HepG2 (cell line): ENCODE data around the gene MYH9. TPM values are rescaled to one million over a fixed set of nuclear protein-coding genes. Genes with fewer than 3 reads are reported as not detected.

Experiments used
- KMT2A ChIP-seq: sonication (generic); formaldehyde crosslinking; IDR thresholded peaks from 2 replicates; pipeline ENCODE4 v1.4.0; 2020; ENCODE audit warnings: missing genetic modification reagents
- MAFG ChIP-seq: sonication (generic); formaldehyde crosslinking; IDR thresholded peaks from 2 replicates; pipeline ENCODE4 v1.5.1; 2020; ENCODE audit warnings: mild to moderate bottlenecking, missing genetic modification reagents
- NCOA2 ChIP-seq: sonication (generic); formaldehyde crosslinking; IDR thresholded peaks from 2 replicates; pipeline ENCODE4 v1.8.0; 2022; ENCODE audit warnings: inconsistent platforms
- REXO4 ChIP-seq: sonication (generic); formaldehyde crosslinking; IDR thresholded peaks from 2 replicates; pipeline ENCODE4 v1.8.0; 2022; ENCODE audit warnings: missing genetic modification reagents, mild to moderate bottlenecking, borderline replicate concordance
- RFX5 ChIP-seq: IDR thresholded peaks from 2 replicates; pipeline ENCODE4 v1.6.1; 2011; ENCODE audit warnings: low read depth, low read length, improper control_type of control experiment
- TBP ChIP-seq: sonication (generic); formaldehyde crosslinking; IDR thresholded peaks from 2 replicates; pipeline ENCODE4 v1.5.0; 2020; ENCODE audit warnings: missing genetic modification reagents
- TMF1 ChIP-seq: sonication (generic); formaldehyde crosslinking; IDR thresholded peaks from 2 replicates; pipeline ENCODE4 v1.8.1; 2022; ENCODE audit warnings: low read depth, missing genetic modification reagents
- ZNF225 ChIP-seq: sonication (generic); formaldehyde crosslinking; IDR thresholded peaks from 2 replicates; pipeline ENCODE4 v1.4.0; 2020; ENCODE audit warnings: mild to moderate bottlenecking, missing genetic modification reagents
- ZNF234 ChIP-seq: sonication (generic); formaldehyde crosslinking; conservative IDR thresholded peaks from 2 replicates; pipeline ENCODE4 v1.5.1; 2020; ENCODE audit warnings: mild to moderate bottlenecking, missing genetic modification reagents
- ZNF296 ChIP-seq: sonication (generic); formaldehyde crosslinking; conservative IDR thresholded peaks from 2 replicates; pipeline ENCODE4 v1.5.0; 2020; ENCODE audit warnings: mild to moderate bottlenecking, missing genetic modification reagents
- ZNF570 ChIP-seq: sonication (generic); formaldehyde crosslinking; IDR thresholded peaks from 2 replicates; pipeline ENCODE4 v1.4.0; 2020; ENCODE audit warnings: mild to moderate bottlenecking, missing genetic modification reagents, borderline replicate concordance
- ZNF619 ChIP-seq: sonication (generic); formaldehyde crosslinking; IDR thresholded peaks from 2 replicates; pipeline ENCODE4 v1.4.0; 2020; ENCODE audit warnings: mild to moderate bottlenecking, missing genetic modification reagents
- polyA plus RNA-seq, 8 experiments: library from polyadenylated mRNA; depleted of rRNA in 3 of 8; stranded (reverse) in 7 of 8; unstranded in 1 of 8; fragments of >200 nt; fragmentation: Illumina TruSeq in 4 of 8; extraction: Trizol in 4 of 8; gene quantifications; 2 replicates each; pipeline versions ENCODE4 v1.2.1 to v1.2.3, GENCODE V29; 2011 to 2016; ENCODE audit warnings: low read depth in 4 of 8, missing spikeins in 1 of 8, mixed read lengths in 1 of 8; ENCODE audit not compliant: insufficient read depth in 1 of 8
- total RNA-seq, 5 experiments: library from RNA; depleted of rRNA; stranded (reverse); fragments of >200 nt; fragmentation: Illumina TruSeq; extraction: Trizol; gene quantifications; 2 replicates each; pipeline ENCODE4 v1.2.3, GENCODE V29; 2016; ENCODE audit warnings: low read depth in 1 of 5
- TF ChIP-seq, protein P1 (sequence below): sonication (generic); formaldehyde crosslinking; IDR thresholded peaks from 2 replicates; pipeline ENCODE4 v1.5.0; 2020; ENCODE audit warnings: mild to moderate bottlenecking, missing genetic modification reagents, borderline replicate concordance
- TF ChIP-seq, protein P2 (sequence below): sonication (generic); formaldehyde crosslinking; conservative IDR thresholded peaks from 2 replicates; pipeline ENCODE4 v1.4.0; 2020; ENCODE audit warnings: mild to moderate bottlenecking, missing genetic modification reagents, moderate library complexity
- TF ChIP-seq, protein P3 (sequence below): sonication (generic); formaldehyde crosslinking; IDR thresholded peaks from 2 replicates; pipeline ENCODE4 v1.4.0; 2020; ENCODE audit warnings: missing genetic modification reagents
- TF ChIP-seq, protein P4 (sequence below): sonication (generic); formaldehyde crosslinking; IDR thresholded peaks from 2 replicates; pipeline ENCODE4 v1.8.1; 2023; ENCODE audit warnings: mild to moderate bottlenecking, missing genetic modification reagents, borderline replicate concordance
- TF ChIP-seq, protein P5 (sequence below): sonication (generic); formaldehyde crosslinking; IDR thresholded peaks from 2 replicates; pipeline ENCODE4 v1.4.0; 2020; ENCODE audit warnings: missing genetic modification reagents

Gene MYH9
- total and polyA plus RNA-seq, 2 of the 13 experiments (the other 11 are each of a cell fraction or from before 2014, with no cell fraction given): 50.7 to 98.5 TPM

DNA sequence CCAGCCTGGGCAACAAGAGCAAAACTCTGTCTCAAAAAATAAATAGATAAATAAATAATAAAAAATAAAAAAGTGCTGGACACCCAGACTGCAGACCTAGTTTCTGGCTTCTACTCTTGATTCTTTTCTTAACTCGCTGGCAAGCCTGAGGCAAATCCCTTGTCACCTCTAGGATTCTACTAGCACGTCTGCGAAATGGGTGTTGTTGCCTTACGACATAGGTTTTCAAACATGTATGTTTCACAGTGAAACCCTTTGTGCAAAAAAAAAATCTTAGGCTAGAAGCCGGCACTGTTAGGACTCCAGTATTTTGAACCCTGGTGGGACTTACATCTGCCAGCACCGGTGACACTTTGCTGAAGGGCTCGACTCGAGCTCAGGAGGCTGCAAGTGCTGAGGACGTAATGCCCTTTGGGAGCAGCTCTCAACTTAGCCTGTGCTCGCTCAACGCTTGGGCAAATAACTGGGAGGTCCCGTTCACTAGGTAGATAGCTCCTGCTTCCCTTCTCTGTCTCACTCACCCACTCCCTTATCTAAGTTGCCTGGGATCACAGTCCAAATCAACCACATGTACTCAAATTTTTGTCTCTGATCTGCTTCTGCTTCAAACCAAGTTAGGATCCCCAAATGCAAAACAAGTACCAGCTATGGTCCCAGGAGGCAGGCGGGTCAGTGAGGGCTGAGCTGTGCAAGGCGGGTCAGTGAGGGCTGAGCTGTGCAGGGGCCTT is 34.7 kb upstream of the MYH9 start (continued):
- TF ChIP-seq, protein P1, sequence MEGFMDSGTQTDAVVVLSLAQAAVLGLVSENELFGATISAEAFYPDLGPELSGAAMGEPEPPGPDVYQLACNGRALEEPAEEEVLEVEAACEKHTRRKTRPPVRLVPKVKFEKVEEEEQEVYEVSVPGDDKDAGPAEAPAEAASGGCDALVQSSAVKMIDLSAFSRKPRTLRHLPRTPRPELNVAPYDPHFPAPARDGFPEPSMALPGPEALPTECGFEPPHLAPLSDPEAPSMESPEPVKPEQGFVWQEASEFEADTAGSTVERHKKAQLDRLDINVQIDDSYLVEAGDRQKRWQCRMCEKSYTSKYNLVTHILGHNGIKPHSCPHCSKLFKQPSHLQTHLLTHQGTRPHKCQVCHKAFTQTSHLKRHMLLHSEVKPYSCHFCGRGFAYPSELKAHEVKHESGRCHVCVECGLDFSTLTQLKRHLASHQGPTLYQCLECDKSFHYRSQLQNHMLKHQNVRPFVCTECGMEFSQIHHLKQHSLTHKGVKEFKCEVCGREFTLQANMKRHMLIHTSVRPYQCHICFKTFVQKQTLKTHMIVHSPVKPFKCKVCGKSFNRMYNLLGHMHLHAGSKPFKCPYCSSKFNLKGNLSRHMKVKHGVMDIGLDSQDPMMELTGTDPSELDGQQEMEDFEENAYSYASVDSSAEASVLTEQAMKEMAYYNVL (CRISPR knock-in tag): peak; percentile 96; the same call in 1 of the 2 replicates
- TF ChIP-seq, protein P2, sequence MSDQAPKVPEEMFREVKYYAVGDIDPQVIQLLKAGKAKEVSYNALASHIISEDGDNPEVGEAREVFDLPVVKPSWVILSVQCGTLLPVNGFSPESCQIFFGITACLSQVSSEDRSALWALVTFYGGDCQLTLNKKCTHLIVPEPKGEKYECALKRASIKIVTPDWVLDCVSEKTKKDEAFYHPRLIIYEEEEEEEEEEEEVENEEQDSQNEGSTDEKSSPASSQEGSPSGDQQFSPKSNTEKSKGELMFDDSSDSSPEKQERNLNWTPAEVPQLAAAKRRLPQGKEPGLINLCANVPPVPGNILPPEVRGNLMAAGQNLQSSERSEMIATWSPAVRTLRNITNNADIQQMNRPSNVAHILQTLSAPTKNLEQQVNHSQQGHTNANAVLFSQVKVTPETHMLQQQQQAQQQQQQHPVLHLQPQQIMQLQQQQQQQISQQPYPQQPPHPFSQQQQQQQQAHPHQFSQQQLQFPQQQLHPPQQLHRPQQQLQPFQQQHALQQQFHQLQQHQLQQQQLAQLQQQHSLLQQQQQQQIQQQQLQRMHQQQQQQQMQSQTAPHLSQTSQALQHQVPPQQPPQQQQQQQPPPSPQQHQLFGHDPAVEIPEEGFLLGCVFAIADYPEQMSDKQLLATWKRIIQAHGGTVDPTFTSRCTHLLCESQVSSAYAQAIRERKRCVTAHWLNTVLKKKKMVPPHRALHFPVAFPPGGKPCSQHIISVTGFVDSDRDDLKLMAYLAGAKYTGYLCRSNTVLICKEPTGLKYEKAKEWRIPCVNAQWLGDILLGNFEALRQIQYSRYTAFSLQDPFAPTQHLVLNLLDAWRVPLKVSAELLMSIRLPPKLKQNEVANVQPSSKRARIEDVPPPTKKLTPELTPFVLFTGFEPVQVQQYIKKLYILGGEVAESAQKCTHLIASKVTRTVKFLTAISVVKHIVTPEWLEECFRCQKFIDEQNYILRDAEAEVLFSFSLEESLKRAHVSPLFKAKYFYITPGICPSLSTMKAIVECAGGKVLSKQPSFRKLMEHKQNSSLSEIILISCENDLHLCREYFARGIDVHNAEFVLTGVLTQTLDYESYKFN (CRISPR knock-in tag): peak; percentile 64
- no peak for TF ChIP-seq ZNF619 (CRISPR knock-in tag)
- TF ChIP-seq TBP (CRISPR knock-in tag): no peak
- no peak for TF ChIP-seq RFX5
- TF ChIP-seq, protein P3, sequence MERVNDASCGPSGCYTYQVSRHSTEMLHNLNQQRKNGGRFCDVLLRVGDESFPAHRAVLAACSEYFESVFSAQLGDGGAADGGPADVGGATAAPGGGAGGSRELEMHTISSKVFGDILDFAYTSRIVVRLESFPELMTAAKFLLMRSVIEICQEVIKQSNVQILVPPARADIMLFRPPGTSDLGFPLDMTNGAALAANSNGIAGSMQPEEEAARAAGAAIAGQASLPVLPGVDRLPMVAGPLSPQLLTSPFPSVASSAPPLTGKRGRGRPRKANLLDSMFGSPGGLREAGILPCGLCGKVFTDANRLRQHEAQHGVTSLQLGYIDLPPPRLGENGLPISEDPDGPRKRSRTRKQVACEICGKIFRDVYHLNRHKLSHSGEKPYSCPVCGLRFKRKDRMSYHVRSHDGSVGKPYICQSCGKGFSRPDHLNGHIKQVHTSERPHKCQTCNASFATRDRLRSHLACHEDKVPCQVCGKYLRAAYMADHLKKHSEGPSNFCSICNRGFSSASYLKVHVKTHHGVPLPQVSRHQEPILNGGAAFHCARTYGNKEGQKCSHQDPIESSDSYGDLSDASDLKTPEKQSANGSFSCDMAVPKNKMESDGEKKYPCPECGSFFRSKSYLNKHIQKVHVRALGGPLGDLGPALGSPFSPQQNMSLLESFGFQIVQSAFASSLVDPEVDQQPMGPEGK (CRISPR knock-in tag): peak; percentile 48; the same call in 1 of the 2 replicates
- no peak for TF ChIP-seq ZNF234
- TF ChIP-seq, protein P4, sequence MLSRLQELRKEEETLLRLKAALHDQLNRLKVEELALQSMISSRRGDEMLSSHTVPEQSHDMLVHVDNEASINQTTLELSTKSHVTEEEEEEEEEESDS (CRISPR knock-in tag): no peak
- no peak for TF ChIP-seq ZNF570 (CRISPR knock-in tag)
- TF ChIP-seq ZNF296: no peak
- TF ChIP-seq ZNF225 (CRISPR knock-in tag): no peak
- peak; percentile 36; the same call in 1 of the 2 replicates for TF ChIP-seq NCOA2
- TF ChIP-seq, protein P5, sequence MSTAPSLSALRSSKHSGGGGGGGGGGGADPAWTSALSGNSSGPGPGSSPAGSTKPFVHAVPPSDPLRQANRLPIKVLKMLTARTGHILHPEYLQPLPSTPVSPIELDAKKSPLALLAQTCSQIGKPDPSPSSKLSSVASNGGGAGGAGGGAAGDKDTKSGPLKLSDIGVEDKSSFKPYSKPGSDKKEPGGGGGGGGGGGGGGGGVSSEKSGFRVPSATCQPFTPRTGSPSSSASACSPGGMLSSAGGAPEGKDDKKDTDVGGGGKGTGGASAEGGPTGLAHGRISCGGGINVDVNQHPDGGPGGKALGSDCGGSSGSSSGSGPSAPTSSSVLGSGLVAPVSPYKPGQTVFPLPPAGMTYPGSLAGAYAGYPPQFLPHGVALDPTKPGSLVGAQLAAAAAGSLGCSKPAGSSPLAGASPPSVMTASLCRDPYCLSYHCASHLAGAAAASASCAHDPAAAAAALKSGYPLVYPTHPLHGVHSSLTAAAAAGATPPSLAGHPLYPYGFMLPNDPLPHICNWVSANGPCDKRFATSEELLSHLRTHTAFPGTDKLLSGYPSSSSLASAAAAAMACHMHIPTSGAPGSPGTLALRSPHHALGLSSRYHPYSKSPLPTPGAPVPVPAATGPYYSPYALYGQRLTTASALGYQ: no peak
- TF ChIP-seq REXO4: no peak
- TF ChIP-seq MAFG (CRISPR knock-in tag): no peak
- TF ChIP-seq TMF1: no peak
- 0 out of 2 replicates have a peak, but pooled peaks have one; percentile 42 for TF ChIP-seq KMT2A (CRISPR knock-in tag)
